HL-60/S4 (cell line): Measurements from ENCODE around the gene PACRG.

Experiments used
- in situ Hi-C: fragments of 300-500 bp; cut with MboI; formaldehyde crosslinking; loops from 2 replicates; pipeline ENCODE4 v1.14.3; 2022; ENCODE audit warnings: low sequenced_read_pairs

The PACRG gene

DNA sequence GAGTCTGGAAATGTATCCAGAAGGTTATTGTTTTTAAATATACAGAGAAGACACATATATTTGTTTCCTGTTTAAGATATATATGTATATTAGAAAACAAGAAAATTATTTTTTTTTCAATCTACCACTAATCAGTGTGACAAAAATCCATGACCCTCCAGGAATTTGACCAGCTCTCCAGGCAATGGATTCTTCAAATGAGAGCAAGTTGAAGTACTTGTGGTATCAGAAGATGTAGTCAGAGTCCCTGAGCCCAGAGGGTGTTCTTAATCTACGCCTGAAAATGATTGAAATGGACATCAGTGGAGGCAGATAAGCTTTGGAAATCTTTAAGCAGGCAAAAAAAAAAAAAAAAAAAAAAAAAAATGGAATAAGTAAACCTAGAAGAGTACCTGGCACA, 500.3 kb downstream of the PACRG start:
- in situ Hi-C loops = no loop called here

DNA sequence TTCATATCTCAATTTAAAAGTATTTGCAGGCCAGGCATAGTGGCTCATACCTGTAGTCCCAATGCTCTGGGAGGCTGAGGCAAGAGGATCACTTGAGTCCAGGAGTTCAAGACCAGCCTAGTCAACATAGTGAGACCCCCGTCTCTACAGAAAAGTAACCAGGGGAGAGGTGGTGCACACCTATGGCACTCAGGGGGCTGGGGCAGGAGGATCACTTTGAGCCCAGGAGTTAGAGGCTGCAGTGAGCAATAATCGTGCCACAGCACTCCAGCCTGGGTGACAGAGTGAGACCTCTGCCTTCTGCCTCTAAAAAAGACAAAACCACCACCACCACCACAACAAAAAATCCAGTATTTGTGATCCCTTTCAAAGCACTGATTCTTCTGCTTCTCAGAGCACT, 501.3 kb downstream of the PACRG start:
- in situ Hi-C loops = no loop called here

DNA sequence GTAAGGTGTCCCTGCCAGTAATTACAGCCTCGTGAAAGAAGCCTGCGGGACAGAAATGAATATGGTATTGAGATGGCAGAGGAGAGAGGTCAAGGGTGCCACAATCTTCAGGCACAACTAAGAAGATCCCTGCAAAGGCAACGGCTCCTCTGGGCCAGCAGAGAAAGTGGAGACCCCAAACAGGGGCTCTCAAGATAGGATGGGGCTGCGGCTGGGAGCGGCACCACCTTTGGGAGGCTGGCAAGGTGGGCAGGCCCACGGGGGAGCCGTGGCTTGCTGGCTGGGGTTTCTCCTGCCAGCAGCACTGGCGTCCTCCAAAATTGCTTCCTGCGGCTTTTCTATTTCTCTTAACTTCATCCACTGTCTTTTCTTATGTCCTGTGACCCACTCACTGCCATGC, 503.1 kb downstream of the PACRG start:
- in situ Hi-C loops = no loop called here

DNA sequence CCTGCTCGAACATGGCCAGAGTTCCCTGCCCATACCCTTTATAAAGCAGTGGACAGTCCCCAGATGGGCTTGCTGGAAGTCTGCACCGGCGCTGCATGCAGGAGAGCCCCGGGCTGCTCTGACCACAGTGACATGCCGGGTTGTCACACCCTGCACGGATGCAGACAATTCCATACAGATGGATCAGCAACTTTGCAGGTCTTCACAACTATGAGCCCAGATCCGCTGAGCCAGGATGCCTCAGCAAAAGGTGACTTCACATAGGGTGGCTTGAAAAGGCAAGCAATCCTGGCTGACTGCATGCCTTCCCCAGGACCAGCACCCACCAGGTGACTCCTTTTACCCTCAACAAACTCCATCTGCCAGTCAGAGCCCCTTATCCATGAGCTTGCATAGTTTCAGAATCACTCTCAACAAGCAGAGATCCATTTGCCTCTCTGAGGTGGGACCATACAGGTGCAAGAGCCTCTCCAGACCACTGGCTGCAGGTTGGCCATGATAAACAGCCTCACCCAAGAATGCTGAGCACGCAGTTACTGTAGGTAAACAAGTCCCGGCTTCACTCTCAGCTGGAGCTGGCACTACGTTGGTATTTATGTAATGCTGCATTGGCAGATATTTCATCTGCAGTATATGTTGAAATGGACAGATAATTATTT, 503.7 kb downstream of the PACRG start:
- in situ Hi-C loops = no loop called here

DNA sequence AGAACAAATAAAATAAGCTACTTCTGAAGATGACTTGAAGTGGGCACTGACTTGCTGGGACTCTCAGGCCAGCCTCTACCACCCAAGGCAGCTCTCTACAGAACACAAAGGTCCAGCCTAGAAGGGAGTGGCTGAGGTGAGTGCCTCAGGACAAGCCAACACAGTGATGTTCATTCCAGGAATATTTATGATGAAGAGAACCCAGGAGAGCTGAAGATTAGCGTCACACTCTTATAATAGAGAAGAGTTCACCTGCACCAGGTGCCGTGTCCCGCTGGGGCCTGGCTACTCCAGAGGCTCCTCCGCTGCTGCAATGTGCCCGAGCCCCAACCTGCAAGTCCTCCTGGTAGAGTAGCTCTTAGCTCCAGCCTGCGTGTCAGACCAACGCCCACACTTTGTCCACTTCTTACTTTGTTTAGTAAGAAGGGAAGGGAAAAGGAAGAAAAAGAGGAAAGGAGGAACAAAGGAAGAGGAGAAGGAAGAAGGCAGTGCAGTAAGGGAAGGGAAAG, 504.3 kb downstream of the PACRG start:
- in situ Hi-C loops = no loop called here

DNA sequence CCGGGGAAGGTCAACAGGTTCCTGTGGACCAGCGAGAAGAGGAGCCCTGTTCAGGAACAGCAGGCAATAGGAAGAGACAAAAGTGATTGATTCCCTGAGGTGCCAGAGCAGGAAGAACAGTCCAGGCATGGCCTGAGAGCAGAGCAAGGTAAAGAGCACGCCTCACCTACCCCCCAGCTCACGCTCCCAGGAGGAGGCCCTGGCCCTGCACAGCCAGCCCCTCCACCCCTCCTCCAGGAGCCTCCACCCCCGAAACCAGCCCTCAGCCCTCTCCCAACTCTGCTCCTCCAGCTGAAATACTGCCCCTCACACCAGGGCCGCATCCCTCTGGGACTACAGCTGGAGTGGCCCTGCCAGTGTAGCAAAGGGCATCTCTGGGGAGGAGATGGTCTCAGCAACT, 504.9 kb downstream of the PACRG start:
- in situ Hi-C loops = no loop called here

DNA sequence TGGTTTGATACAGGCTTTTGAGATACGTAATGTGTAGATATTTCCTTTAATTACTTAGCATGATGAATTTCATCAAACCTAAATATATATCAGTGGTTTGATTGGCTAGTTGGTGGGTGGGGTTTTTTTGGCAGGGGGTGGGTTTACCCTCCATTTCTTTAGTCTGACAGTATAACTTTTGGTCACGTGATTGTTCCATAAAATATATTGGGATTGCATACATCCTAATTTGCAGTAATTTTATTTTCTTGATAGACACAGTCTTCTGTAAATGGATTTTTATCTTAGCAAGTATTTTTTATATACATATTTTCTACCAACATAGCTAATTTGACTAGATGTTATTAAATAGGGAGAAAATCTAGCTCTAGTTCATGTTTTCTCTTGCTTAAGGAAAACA, 509.3 kb downstream of the PACRG start:
- in situ Hi-C loops = no loop called here

DNA sequence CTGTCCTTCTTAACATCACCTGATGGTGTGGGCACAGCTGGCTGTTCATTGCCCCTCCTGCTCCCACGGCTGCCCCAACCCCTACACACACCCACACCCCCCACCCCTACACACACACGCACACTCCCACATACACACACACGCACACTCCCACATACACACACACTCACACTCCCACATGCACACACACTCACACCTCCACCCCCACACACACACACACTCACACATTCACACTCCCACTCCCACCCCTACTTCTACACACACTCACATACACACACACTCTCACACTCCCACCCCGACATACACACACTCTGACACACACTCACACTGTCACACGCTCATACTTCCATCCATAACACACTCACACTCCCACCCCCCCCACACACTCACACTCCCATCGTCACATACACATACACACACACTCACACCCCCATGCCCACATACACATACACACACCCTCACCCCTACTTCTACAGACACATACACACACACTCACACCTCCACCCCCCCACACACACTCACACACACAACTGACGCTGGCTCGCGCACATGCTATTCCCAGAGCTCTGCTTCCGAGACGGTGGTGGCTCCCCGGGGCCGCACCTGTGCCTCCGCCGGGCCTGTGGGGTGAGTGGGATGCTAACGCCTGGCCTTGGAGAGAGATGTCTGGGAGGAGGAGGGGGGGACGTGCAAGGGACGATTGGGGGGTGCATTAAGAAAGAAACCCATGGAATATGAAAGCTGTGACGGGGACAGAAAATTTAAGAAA, 512.0 kb downstream of the PACRG start:
- in situ Hi-C loops = no loop called here

DNA sequence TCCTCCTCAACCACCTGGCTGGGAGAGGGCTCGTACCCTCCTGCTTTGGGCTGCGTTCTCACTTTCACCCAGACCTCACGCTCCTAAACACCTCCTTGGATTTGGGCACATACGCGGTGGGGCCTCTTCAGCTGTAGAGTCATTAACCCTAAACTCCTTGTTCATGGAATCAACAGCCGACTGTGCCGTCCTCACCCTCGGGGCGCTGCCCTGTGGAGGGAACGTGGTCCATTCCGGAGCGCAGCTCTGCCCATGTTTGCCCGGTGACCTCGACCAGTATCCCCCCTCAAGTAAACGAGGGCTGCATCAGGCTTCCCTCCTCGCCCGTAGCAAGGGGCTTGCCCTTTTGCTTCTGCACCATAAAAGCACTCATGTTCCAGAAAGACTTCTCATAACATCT, 512.8 kb downstream of the PACRG start:
- in situ Hi-C loops = no loop called here

DNA sequence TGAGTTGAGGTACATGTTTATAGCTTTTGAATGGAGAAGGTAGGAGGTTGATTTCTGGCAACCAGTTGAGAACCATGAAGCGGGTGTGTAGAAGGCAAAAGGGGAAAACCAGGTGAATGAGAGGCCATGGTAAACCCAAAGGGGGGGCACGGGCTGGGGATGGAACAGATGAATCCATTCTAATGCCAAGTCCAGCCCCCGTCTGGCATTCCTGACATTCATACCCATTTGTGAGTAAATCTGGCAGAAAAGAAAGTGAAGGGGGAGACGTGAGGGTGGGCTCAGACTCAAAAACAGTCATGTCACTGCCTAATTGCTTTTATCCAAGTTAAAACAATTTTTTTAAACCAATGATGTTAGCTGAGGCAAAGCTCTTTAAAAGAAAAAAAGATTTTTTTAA, 513.9 kb downstream of the PACRG start:
- in situ Hi-C loops = no loop called here

DNA sequence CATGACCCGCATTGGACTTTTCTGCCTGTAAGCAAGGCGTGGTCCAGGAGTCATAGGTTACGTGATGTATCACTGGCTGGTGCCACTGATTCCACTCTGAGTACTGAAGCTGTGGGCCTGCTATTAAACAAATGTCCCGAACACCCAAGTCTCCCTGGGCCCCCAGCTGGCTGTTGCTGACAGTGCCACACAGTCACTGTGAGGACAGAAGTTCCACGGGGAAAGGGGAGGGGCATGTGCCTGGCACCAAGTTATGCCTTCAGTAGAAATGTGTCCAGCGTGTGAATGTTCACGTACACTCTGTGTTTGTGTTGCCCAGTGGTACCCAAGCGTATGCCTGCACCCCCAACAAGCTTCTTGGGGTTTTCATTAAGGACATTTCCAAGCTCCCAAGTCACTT, 515.3 kb downstream of the PACRG start:
- in situ Hi-C loops = no loop called here

DNA sequence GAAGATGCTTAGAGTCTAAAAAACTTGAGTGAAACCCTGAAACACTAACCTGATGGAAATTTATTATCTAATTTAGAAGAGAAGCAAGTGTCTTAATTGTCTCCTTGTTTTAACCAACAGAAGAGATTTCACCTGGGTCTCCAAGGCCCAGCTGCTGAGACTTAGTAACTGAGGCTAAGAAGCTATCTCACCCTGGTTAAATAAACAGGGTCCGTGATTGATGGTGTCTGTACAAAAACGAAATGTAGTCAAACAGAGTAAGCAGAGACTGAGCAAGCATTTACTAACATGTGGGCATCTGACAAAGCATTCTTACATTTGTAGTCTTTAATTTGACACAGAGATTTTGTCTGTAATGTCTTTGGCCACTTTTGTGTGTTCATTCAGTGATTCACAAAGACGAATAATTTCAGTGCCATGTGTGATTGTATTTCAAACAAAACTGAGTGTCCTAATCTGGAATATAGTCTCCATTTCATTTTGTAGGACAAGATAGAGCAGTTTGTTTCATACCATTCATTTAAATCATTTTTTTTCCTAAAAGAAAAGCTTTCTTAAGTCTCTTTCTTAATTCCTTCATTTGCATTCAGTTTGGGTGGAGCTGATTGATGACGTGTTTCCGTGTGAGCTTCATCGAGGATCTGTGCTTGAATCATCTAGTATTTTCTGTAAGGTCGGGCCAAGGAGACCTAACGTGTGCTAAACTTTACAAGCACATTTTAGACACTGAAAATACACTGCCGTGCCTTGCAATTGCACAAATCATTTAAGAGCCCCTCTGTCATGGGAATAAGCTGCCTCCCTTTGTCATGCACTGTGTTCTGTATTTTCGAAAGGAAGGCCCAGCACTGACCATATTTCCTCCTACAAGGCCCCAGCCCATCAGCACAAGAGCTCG, 516.2 kb downstream of the PACRG start:
- in situ Hi-C loops = no loop called here

DNA sequence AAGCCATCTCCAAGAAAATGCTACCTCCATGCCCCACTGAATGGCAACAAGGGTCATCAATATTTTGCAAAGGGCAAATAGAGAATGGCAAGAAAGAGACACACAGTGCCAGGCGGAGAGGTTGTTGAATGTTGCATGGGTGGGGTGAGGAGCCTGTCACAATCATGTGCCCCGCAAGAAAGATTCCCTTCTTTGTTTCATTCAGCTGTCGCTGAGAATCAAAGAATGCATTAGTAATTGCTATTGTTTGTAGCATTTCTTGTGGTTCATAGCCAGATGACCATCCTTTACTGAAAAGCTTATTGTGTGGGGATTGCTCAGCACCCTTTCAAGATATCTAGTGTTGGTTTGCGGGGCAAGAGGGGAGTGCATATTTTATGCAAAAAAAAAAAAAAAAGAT, 520.3 kb downstream of the PACRG start:
- in situ Hi-C loops = no loop called here

DNA sequence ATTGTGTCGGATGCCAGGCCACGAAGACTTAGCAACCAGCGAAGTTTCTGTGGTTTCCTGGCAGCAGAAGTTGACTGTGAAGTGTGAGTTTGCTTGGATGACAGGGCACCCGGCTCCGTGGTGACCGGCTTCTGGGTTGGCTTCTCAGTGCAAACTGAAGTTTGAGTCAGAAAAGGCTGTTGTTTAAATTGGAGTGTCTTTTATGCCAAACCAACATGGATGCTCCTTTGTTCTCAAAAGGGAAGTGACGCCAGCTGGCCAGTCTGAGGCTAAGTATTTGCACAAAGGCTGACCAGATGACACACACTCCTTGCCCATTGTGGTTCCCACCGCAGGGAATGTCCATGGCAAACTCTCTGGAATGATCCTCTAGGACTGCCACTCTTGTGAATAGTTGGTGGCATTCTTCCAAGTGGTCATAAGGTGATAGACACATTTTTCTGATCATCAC, 521.9 kb downstream of the PACRG start:
- in situ Hi-C loops = no loop called here

DNA sequence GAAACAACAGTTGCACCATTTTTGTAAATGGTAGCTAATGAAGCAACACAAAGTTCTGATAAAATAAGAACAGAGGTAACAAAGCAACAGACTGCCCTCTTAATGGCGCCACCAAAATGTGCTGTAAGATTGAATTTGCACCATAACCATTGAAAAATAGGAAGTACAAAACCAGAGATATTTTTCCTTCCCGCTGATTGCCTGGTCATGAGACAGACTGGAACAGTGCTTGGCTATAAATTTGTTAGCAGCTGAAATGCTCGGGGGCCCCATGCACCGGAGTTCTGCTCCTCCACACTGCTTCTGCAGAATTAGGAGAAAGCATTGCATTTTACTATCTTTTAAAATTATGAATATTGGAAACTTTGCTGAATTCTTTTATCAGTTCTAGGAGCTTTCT, 522.3 kb downstream of the PACRG start:
- in situ Hi-C loops = no loop called here

DNA sequence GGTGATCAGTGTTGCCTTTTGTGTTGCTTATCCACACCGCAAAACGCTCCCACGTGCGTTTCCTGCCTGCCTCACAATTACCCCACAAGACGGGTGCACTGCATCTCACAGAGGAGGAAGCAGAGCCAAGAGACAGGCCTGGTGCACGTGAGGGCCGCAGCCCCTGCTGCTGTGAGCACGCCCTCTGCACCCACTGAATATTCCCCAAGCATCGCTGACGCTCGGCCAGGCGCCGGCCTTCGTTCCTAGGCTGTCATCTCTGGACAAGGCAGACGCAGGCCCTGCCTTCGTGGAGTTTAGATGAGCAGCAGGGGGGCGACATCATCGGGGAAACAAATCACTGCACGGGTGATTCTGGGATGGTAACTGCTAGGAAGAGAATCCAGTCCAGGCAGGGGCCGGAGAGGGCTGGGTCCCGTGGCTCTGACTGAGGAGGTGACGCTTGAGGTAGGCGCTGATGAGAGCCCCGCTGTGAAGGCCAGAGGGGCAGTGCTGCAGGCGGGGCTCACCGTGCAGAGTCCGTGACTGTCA, 524.4 kb downstream of the PACRG start:
- in situ Hi-C loops = no loop called here

DNA sequence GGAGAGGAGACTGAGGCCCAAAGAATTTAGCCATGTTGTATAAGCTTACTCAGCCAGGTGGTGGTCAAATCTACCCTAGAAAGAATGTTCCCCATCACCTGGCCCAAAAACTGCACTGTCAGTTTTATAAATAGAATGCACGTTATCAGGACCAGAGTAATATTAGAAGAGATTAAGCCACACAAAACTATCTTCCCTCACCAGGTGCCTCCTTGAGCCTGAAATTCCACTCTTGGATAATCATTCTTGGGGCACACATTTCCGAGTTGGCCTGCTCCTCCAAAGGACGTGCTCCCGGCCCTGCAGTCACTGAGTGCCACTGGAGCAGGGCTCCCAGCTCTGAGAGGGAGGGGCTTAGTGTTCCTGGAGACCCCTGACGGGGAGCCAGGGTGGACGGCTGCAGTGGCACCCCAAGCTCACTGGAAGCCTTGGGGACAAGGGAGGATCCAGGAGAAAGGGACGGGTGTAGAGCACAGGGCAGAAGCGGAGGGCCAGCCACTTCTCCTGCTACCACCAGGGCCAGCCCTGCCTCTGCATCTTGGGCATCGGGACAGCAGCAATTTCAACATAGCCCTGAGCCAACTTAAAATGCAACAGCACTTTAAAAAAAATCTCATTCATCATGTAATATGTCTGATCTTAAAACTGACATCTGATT, 525.9 kb downstream of the PACRG start:
- in situ Hi-C loops = no loop called here

DNA sequence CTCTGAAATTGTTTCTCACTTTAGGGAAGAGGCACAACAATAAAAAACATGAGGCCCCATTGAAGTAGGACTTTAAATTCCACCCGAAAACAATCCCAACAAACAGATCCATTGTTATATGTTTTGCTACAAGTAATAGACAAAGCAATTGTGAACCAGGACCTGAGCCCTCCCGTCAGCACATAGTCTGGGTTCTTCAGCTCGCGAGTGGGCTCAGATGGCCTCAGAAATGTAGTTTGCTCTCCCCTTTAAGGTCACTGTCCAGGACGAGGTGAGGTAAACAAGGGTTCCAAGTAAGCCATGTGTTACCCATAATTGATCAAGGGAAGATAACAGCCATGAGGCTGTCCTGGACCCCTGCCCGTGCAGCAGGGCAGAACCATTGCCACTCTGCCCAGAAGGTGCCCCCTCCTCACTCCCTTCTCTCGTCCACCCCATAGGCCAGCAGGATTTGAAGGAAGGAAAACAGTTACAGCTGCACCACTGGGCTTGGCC, 526.6 kb downstream of the PACRG start:
- in situ Hi-C loops = no loop called here

DNA sequence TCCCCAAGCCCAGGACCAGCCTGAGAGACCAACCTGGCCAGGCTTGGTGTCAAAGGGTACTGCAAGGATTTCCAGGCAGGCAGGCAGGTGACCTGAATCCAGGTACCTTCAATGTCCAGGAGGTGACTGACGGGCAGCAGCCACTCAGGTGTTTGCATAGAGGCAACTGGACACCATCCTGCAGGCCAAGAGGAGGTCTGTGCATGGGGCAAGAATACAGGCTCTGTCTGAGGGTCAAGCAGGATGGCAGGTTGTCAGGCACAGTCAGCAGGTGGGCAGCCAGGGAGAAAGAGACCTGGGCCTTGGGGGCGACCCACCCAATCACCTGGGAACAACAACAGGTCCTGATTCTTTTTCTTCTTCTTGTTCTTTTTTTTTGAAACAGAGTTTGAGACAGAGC, 527.5 kb downstream of the PACRG start:
- in situ Hi-C loops = no loop called here

DNA sequence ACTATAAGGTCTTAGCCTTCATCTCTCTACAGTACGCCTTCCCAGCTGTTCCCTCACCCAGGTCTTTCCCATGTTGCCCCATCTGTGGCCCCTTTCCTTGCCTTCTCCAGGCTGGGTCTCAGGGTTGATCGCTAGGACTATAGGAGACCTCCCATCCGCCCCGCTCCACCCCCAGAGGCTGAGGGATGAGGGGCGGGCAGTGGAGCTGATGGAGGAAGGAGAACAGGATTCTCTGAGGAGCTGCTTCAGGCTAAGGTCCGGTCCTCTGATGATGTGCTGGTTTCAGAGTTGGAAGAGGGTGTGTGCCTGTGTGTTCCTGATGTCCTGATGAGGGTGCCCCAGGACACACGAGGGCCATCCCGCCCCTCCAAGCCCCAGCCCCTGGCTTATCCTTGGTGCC, 531.9 kb downstream of the PACRG start:
- in situ Hi-C loops = no loop called here
